Stimulated activated CD8-positive, alpha-beta memory T cell treated with anti-CD3 and anti-CD28 coated beads, Interleukin-15, amount 100 ng/mL, for 1 hour (primary cell): ENCODE data around the gene SMDT1.

Source experiments
- DNase-seq: peaks from one replicate; pipeline ENCODE4 v3.0.0-alpha.2; 2020; ENCODE audit warnings: low read depth

Gene SMDT1

DNA sequence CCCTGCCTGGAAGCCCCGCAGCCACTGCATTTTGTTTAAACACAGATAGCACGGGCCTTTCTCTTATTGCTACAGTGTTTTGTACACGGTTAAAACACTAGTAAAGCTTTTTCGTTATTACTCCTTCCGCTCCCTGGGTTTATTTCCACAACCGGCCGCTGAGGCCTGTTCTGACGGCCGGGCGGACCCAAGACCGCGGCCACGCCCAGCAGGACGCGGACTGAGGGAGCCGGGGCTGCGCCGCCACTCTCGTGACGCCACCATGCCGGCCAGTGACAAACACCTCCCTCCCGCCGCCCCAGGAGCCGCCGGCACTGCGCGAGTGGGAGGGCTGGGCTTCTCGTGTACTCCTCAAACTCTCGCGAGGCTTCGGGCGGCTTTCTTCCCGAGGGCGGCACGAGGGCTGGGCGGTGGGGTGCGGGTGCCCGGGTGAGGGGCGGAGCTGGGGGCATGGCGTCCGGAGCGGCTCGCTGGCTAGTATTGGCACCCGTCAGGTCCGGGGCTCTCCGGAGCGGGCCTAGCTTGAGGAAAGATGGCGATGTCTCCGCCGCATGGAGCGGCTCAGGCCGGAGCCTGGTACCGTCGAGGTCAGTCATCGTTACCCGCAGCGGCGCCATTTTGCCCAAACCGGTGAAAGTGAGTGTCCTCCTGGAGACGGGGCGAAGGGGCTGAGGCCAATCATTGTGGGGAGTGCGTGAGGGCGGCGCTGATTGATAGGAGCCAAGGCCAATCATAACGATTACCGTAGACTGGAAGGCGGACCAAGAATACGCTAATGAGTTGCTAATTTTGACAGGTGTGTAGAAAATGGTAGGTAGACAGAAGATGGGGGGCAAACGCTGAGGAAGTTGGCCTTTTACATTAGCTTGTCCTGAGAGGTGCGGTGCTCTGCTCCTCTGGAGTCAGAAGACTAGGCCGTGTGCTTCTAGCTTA, at the start of gene SMDT1:
TSS of gene SMDT1 (plus strand) at position 382 of the 933 bp plus-strand sequence. CDS start at position 451, 69 bp downstream.
- DNase-seq = peak; percentile 91

DNA sequence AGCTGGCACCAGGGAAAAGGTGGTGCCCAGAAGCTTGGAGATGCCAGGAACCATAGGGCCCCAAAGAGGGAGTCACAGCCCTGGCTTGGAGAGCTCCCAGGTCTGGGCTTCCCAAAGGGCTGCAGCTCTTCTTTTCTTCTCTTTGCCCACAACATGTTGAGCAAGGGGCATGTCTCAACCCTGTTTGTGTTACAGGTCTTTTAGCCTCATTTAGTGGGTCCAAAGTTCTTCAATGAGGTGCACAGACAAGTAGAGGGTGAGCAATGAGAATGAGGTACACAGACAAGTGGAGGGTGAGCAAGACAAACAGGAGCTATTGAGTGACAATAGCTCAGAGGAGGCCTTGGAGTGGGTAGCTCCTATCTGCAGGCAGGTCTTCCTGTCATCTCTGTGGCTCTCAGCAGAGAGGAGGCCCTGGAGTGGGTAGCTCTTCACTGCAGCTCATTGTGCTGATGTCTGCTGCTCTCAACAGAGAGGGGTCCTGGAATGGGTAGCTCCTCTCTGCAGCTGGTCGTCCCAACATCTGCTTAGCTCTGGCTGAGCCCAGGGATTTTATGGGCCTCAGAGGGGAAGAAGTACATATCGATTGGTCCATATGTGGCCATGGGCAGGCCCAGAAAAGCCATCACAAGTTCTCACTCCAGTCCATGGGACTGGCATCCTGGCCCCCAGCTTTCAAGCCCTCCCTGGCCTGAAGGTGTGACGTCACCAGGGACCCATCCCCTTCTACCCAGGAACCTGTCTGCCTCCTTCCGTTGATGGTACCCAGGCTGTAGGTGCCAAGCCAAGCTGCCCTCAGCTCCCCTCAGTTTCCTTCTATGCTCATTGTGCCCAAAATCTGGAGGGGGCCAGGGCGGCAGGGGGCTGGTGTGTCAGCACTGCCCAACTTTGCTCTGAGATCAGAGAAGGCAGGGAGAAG, 46.0 kb upstream of the SMDT1 start:
- no peak for DNase-seq

DNA sequence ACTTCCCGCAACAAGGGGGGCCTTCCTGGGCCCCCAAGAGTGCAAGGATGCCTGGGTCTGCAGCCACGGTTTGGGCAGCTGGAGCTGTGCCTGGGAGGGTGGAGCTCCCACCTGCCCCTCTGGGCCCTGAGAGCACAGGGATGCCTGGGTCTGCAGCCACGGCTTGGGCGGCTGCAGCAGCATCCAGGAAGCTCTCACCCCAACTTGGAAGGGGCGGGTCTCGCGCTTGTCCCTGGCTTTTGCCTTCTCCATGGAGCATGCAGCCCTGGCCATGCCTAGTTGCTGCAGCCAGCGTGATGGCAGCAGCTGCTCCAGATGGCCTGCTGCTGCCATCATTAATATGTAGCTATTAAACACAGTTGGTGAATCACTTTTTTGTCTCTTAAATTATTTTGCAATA, 44.2 kb upstream of the SMDT1 start:
- DNase-seq = no peak

DNA sequence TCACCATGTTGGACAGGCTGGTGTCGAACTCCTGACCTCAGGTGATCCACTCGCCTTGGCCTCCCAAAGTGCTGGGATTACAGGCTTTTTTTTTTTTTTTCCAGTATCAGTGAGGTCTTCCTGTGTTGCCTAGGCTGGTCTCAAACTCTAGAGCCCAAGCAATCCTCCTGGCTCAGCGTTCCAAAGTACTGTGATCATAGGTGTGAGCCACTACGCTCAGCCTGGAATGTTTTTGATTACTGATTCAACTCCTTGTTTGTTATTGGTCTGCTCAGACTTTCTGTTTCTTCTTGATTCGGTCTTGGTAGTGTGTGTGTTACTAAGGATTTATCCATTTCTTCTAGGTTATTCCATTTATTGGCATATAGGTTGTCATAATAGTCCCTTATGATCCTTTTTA, 40.2 kb upstream of the SMDT1 start:
- DNase-seq = no peak

DNA sequence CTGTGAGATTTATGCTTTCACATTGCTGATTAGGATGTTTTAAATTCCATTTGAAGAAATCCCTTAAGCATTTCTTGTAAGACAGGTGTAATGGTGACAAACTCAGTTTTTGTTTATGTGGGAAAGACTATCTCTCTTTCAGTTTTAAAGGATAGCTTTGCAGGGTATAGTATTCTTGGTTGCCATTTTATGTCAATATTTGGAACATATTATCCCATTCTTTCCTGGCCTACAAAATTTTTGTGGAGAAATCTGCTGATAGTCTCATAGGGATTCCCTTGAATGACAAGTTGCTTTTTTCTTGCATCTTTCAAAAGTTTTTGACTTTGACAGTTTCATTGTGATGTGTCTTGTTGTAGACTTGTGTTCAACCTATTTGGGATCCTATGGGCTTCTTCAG, 37.7 kb upstream of the SMDT1 start:
- DNase-seq = no peak

DNA sequence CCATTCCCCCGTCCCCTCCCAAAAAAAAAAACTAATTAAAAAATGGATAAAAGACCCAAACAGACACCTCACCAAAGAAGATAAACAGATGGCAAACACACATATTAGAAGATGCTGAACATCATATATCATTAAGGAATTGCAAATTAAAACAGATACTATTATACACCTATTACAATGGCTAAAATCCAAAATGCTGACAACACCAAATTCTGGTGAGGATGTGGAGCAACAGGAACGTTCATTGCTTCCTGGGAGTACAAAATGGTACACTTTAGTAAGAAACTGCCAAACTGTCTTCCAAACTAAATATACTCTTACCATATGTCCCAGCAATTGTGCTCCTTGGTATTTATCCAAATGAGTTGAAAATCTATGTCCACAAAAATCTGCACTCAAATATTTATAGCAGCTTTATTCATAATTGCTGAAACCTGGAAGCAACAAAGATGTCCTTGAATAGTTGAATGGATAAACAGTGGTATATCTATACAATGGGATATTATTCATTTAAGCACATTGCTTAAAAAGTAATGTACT, 28.8 kb upstream of the SMDT1 start:
- DNase-seq = no peak

DNA sequence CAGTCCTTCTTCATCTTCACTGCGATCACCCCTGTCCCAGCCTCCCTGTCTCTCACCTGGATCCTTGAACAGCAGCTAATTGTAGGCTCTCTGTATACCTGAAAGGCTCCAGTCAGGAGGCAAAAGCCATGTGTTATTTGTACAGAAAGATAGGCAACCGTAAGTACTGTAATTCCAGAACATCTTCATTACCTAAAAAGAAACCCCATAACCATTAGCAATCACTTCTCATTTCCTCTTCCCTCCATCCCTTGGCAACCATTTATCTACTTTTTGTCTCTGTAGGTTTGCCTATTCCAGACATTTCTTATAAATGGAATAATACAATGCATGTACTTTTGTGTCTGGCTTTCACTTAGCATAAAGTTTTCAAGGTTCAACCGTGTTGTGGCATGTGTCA, 26.7 kb upstream of the SMDT1 start:
- no peak for DNase-seq

DNA sequence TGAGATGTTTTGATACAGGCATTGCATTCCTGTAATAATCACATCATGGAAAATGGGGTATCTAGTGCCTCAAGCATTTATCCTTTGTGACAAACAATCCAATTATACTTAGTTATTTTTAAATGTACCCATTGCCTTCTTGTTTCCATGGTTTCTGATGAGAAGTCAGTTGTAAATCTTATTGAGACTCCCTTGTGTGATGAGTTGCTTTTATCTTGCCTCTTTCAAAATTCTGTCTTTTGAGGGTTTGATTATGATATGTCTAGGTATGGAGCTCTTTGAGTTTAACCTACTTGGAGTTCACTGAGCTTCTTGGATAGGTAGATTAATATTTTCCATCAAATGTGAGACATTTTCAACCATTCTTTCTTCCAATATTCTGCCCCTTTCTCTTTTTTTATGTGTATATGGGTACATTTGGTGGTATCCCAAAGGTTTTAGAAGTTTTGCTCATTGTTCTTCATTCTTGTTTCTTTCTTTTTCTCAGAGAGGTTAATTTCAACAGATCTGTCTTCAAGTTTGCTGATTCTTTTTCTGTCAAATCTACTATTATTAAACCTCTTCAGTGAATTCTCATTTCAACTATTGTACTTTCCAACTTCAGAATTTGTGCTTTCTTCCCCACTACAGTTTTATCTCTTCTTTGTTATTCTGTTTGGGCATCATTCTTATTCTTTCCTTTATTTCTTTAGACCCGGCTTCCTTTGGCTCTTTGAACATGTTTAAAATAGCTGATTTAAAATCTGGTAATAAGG, 22.6 kb upstream of the SMDT1 start:
- DNase-seq = no peak

- no peak for DNase-seq
Observed at GRCh38 chr22:42060489-42060888, 19.0 kb upstream of the SMDT1 start.

- no peak for DNase-seq
Observed at GRCh38 chr22:42061041-42061440, 18.5 kb upstream of the SMDT1 start.

- DNase-seq = no peak
Observed at GRCh38 chr22:42062506-42063170, 16.9 kb upstream of the SMDT1 start.

- no peak for DNase-seq
Observed at GRCh38 chr22:42064629-42065028, 14.9 kb upstream of the SMDT1 start.

DNA sequence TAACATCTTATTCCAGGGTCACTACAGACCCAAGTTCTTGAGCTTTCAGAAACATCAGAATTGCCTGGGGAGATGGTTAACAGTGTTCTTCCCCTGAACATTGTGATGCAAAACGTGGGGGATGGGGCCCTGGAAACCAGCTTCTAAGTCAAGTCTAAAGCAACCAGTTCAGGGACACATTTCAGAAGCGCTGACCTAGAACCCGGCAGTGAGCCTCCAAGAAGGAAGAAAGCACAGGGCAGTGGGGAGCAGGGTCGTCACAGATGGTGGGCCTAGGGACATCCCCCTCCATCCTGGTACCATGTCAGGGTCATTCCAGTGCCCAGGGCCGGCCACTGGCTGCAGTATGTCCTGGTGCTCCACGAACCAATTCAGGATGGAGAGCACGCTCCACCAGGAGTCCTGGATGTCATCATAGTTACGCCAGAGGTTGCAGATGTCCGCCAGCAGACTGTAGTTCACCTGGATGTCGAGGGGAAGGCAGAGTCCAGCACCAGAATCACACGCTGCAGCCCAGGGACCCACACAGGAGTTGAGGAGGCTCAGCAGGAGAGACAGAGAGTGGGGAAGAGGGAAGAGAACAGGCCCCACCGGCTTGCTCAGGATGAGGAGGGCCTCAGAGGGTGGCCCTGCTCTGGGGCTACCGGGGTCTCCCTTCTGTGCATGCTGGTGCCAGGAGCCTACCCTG, 13.9 kb upstream of the SMDT1 start:
- no peak for DNase-seq

- DNase-seq = no peak
Observed at GRCh38 chr22:42066126-42066761, 13.3 kb upstream of the SMDT1 start.

DNA sequence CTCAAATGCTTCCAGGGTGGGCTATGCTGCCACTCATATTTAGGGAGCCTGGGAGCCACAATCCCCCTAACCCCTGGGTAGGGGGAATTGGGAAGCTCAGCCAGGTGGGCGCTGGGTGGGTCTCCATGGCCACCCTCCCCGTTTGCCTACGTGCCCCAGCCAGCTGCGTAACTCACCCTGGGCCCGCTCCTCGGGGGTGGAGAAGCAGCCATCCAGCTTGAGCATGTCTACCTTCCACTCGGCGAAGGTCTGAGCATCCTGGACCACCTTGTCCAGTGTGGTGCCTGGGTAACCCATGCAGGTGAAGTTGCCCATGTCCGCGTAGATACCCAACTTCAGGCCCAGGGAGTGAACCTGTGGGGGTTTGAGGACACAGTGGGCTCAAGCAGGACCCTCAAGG, 12.6 kb upstream of the SMDT1 start:
- no peak for DNase-seq

GRCh38 chr22:42067671-42068251, 11.7 kb upstream of the SMDT1 start:
- DNase-seq = no peak

GRCh38 chr22:42068291-42068690, 11.2 kb upstream of the SMDT1 start:
- no peak for DNase-seq

DNA sequence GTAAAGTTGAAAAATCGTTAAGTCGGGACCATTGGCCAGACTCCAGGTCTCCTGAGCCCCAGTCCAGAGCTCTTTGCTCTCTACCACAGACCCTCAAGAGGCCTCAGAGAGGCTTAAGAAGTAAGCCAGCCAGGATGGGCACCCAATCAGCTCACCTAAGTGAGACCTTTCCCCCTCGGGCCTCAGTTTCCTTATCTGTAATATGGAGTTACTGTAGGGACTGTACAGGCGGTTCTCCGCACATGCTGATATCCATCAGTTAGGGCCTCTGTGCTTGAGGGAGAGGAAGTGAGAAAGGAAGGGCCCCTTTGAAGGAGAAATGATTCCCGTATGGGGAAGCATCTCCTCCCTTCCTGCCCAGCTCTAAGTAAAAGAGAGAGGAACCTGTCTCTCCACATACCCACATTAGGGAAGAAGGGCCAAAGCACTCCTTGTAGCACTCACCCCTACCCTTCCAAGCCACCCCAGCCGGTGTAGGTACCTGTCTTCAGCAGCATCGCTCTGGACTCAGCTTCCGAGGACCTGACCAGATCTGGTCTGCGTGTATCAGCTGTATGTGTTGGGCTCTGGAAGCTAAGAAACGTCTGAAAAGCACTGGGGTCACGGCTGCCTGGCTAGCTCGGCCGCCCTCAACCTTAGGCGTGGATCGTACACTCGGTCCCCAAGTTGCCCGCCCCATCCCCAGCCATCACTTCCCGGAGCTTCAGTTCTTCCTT, 9.5 kb upstream of the SMDT1 start:
- no peak for DNase-seq
